ENCODE data around the gene RHOT1.

GRCh38 chr17:32161506-32162365 is 19.4 kb downstream of the RHOT1 start:
- TF ChIP-seq FOXM1 (IDR thresholded peaks at IDR 0.05; ENCODE audit: borderline replicate concordance, low read depth) (no peak), REST (IDR thresholded peaks at IDR 0.05; ENCODE audit: low read depth) (no peak), CEBPB (IDR thresholded peaks at IDR 0.05) (no peak), YY1 (IDR thresholded peaks at IDR 0.05; ENCODE audit: low read depth) (no peak), RAD21 (IDR thresholded peaks at IDR 0.05; ENCODE audit: low read depth) (no peak), EGR1 (IDR thresholded peaks at IDR 0.05) (no peak), TCF12 (IDR thresholded peaks at IDR 0.05; ENCODE audit: low read depth) (no peak), EP300 (IDR thresholded peaks at IDR 0.05; ENCODE audit: borderline replicate concordance) (no peak), TAF1 (IDR thresholded peaks at IDR 0.05; ENCODE audit: low read depth) (no peak), MAX (IDR thresholded peaks at IDR 0.05) (no peak), USF1 (IDR thresholded peaks at IDR 0.05) (no peak), TEAD4 (IDR thresholded peaks at IDR 0.05) (no peak)

Measured in Ishikawa (cell line).